Activated T-cell treated with anti-CD3 and anti-CD28 coated beads for 24 hours (primary cell): ENCODE results near the gene EFCAB6.

Experiments used
- DNase-seq: peaks from one replicate; pipeline ENCODE4 v3.0.0-alpha.2; 2020; ENCODE audit warnings: low read depth

EFCAB6 gene

GRCh38 chr22:43528601-43529360 lies 283.3 kb downstream of the EFCAB6 start:
- no peak for DNase-seq

- no peak for DNase-seq
These were observed 285.2 kb downstream of the EFCAB6 start for GRCh38 chr22:43526946-43527345.

GRCh38 chr22:43526117-43526655 lies 285.9 kb downstream of the EFCAB6 start:
- no peak for DNase-seq

- DNase-seq, result no peak
These were observed 290.4 kb downstream of the EFCAB6 start for GRCh38 chr22:43521716-43522115.

- no peak for DNase-seq
These were observed 291.5 kb downstream of the EFCAB6 start for GRCh38 chr22:43520632-43521039.

GRCh38 chr22:43516996-43517635 lies 295.0 kb downstream of the EFCAB6 start:
- DNase-seq, result no peak

- DNase-seq, result no peak
These were observed 295.7 kb downstream of the EFCAB6 start for GRCh38 chr22:43516386-43516785.

GRCh38 chr22:43515902-43516301 lies 296.2 kb downstream of the EFCAB6 start:
- no peak for DNase-seq

- DNase-seq, result no peak
These were observed 296.7 kb downstream of the EFCAB6 start for GRCh38 chr22:43515411-43515810.

- no peak for DNase-seq
These were observed 297.5 kb downstream of the EFCAB6 start for GRCh38 chr22:43514476-43515157.

GRCh38 chr22:43512279-43512678 lies 299.8 kb downstream of the EFCAB6 start:
- DNase-seq, result no peak

- DNase-seq, result no peak
These were observed 300.7 kb downstream of the EFCAB6 start for GRCh38 chr22:43511276-43511910.

- no peak for DNase-seq
These were observed 301.6 kb downstream of the EFCAB6 start for GRCh38 chr22:43510281-43511070.

GRCh38 chr22:43509337-43509736 lies 302.8 kb downstream of the EFCAB6 start:
- no peak for DNase-seq

- DNase-seq, result no peak
These were observed 303.6 kb downstream of the EFCAB6 start for GRCh38 chr22:43508489-43508888.

GRCh38 chr22:43507235-43507634 lies 304.9 kb downstream of the EFCAB6 start:
- no peak for DNase-seq

GRCh38 chr22:43506487-43506886 lies 305.6 kb downstream of the EFCAB6 start:
- no peak for DNase-seq

- no peak for DNase-seq
These were observed 306.2 kb downstream of the EFCAB6 start for GRCh38 chr22:43505896-43506295.

GRCh38 chr22:43505423-43505822 lies 306.7 kb downstream of the EFCAB6 start:
- DNase-seq, result no peak

- DNase-seq, result no peak
These were observed 307.3 kb downstream of the EFCAB6 start for GRCh38 chr22:43504666-43505261.

- DNase-seq, result no peak
These were observed 308.0 kb downstream of the EFCAB6 start for GRCh38 chr22:43504068-43504467.
